Measurements from ENCODE around the gene PIERCE2.
"Not testable (repeated sequence)": the region's sequence is repeated elsewhere in the genome, so short reads cannot be mapped to it uniquely, and the experiment has no call there.

- not testable (repeated sequence) for TF ChIP-seq CTCF, POLR2A (IDR thresholded peaks at IDR 0.05)
These were observed 34.8 kb downstream of the PIERCE2 start for GRCh38 chr15:55443141-55443540.

All from testis (tissue), 2 donors.